Endothelial cell of umbilical vein (primary cell): ENCODE measurements around the gene ASIC4. TPM values are rescaled to one million over a fixed set of nuclear protein-coding genes. Genes with fewer than 3 reads are reported as not detected.
A peak's percentile ranks its signal among the peaks of the same experiment; 100 is the strongest.

ENCODE experiments used
- BruUV-seq: library from RNA; stranded (reverse); fragments of 400-500 nt; replicated peaks from 2 replicates; lab custom pipeline; 2021; lab: Mats Ljungman, UMichigan
- CTCF ChIA-PET: fragments of 300-600, 350-600 bp; sonication (Branson Sonifier 250); formaldehyde crosslinking; loops from one replicate; lab custom pipeline; 2021; ENCODE audit warnings: antibody characterized with exemption, inconsistent platforms; lab: Charles Lee
- POLR2A ChIA-PET: fragments of 300-600, 350-600 bp; sonication (Branson Sonifier 250); formaldehyde crosslinking; loops from one replicate; lab custom pipeline; 2021; ENCODE audit warnings: antibody characterized with exemption, inconsistent platforms; lab: Charles Lee
- DNase-seq: peaks from one replicate; pipeline ENCODE4 v3.0.0-alpha.2; 2011; ENCODE audit warnings: low read depth, low spot score
- FAIRE-seq: peaks from 2 replicates; lab custom pipeline; 2011; peaks lifted over from hg19 to GRCh38; lab: Jason Lieb, UNC
- H2AFZ ChIP-seq: 2 replicates; pipeline ENCODE4 v1.6.0; 2012; ENCODE audit warnings: low read depth, low read length, control low read depth, inconsistent platforms
- H3K27ac ChIP-seq: 2 replicates; pipeline ENCODE4 v1.5.1; 2011; ENCODE audit warnings: low read depth, mild to moderate bottlenecking, control low read depth, low read length, moderate library complexity; ENCODE audit not compliant: insufficient read depth
- H3K27me3 ChIP-seq, 2 experiments: 2 replicates each; pipeline versions ENCODE4 v1.6.0 to v1.6.1; 2011; ENCODE audit warnings: low read length in 2 of 2, mixed read lengths in 1 of 2; ENCODE audit not compliant: control insufficient read depth in 2 of 2, insufficient read depth in 2 of 2
- H3K36me3 ChIP-seq, 2 experiments: 2 replicates in 1 of 2; 3 replicates in 1 of 2; pipeline ENCODE4 v1.5.1; 2011; ENCODE audit warnings: low read length in 2 of 2, mild to moderate bottlenecking in 1 of 2, moderate library complexity in 1 of 2; ENCODE audit not compliant: control insufficient read depth in 2 of 2, insufficient read depth in 2 of 2; ENCODE audit errors: extremely low read depth in 1 of 2
- H3K4me1 ChIP-seq: 3 replicates; pipeline ENCODE4 v1.5.1; 2011; ENCODE audit warnings: mild to moderate bottlenecking, low read length; ENCODE audit not compliant: control insufficient read depth, insufficient read depth; ENCODE audit errors: extremely low read depth
- H3K4me2 ChIP-seq: 2 replicates; pipeline ENCODE4 v1.6.1; 2011; ENCODE audit warnings: low read length, control low read depth, mixed read lengths; ENCODE audit not compliant: insufficient read depth
- H3K4me3 ChIP-seq, 3 experiments: fragments of 200-600 bp in 1 of 3; sonication (generic), shearing (Covaris generic) in 1 of 3; replicated peaks in 1 of 3; 2 replicates each; pipeline ENCODE4 v1.5.1; 2011 to 2016; ENCODE audit warnings: control low read depth in 3 of 3, low read length in 3 of 3, mild to moderate bottlenecking in 2 of 3, inconsistent platforms in 1 of 3, low read depth in 1 of 3, moderate library complexity in 1 of 3; ENCODE audit not compliant: insufficient read depth in 1 of 3
- H3K79me2 ChIP-seq: 2 replicates; pipeline ENCODE4 v1.6.0; 2012; ENCODE audit warnings: low read length, inconsistent platforms; ENCODE audit not compliant: control insufficient read depth, insufficient read depth
- H3K9ac ChIP-seq: replicated peaks from 2 replicates; pipeline ENCODE3; 2011; ENCODE audit warnings: low read length, control low read depth; ENCODE audit not compliant: insufficient read depth; ENCODE audit errors: extremely low read depth
- H3K9me1 ChIP-seq: replicated peaks from 3 replicates; pipeline ENCODE4 v1.6.0; 2011; ENCODE audit warnings: mild to moderate bottlenecking, low read length; ENCODE audit not compliant: control insufficient read depth, insufficient read depth; ENCODE audit errors: extremely low read depth
- H3K9me3 ChIP-seq: replicated peaks from 2 replicates; pipeline ENCODE4 v1.5.1; 2012; ENCODE audit warnings: low read length, inconsistent platforms; ENCODE audit not compliant: control insufficient read depth, insufficient read depth
- H4K20me1 ChIP-seq: replicated peaks from 2 replicates; pipeline ENCODE3; 2011; ENCODE audit warnings: mild to moderate bottlenecking, low read length; ENCODE audit not compliant: control insufficient read depth, insufficient read depth; ENCODE audit errors: extremely low read depth
- CTCF ChIP-seq, 2 donors: IDR thresholded peaks; 1 replicate in 1 of 2; 2 replicates in 1 of 2; pipeline ENCODE4 v1.5.1; 2011; ENCODE audit warnings: low read length in 2 of 2, mild to moderate bottlenecking in 2 of 2, moderate library complexity in 2 of 2, control low read depth in 1 of 2, inconsistent platforms in 1 of 2, low read depth in 1 of 2; ENCODE audit not compliant: insufficient read depth in 1 of 2; ENCODE audit errors: extremely low read depth in 1 of 2
- EZH2 ChIP-seq: IDR thresholded peaks from 2 replicates; pipeline ENCODE4 v1.6.1; 2012; ENCODE audit warnings: borderline replicate concordance, low read depth, mild to moderate bottlenecking, moderate library complexity, low read length, inconsistent platforms; ENCODE audit not compliant: severe bottlenecking
- GATA2 ChIP-seq: IDR thresholded peaks from 2 replicates; pipeline ENCODE4 v1.7.0; 2011; ENCODE audit warnings: low read depth, mild to moderate bottlenecking, moderate library complexity, mixed read lengths, low read length; ENCODE audit not compliant: insufficient read length, insufficient read depth
- JUN ChIP-seq: IDR thresholded peaks from 2 replicates; pipeline ENCODE4 v1.6.1; 2011; ENCODE audit warnings: borderline replicate concordance, low read depth; ENCODE audit not compliant: insufficient read length, insufficient read depth
- MYC ChIP-seq: IDR thresholded peaks from one replicate; pipeline ENCODE4 v1.6.1; 2011; ENCODE audit warnings: mild to moderate bottlenecking, low read depth, low read length
- POLR2A ChIP-seq: IDR thresholded peaks from 2 replicates; pipeline ENCODE4 v1.6.1; 2012; ENCODE audit warnings: low read depth, mild to moderate bottlenecking, control low read depth, low read length
- POLR2AphosphoS5 ChIP-seq: IDR thresholded peaks from 2 replicates; pipeline ENCODE4 v1.6.1; 2012; ENCODE audit warnings: low read depth, mild to moderate bottlenecking, control low read depth, low read length, moderate library complexity; ENCODE audit not compliant: insufficient read depth
- dilution Hi-C: fragments of 300-500 bp; cut with MboI; formaldehyde crosslinking; loops from one replicate; pipeline ENCODE4 v1.15.0; 2019; ENCODE audit warnings: low sequenced_read_pairs; ENCODE audit not compliant: extremely low pct_ligation_motif_present
- intact Hi-C: fragments of 100-400 bp; cut with micrococcal nuclease; formaldehyde crosslinking; loops from one replicate; pipeline ENCODE4 v1.10.0; 2022
- polyA plus RNA-seq, 4 experiments: library from polyadenylated mRNA; depleted of rRNA in 3 of 4; stranded (reverse) in 3 of 4; unstranded in 1 of 4; fragments of >200 nt; gene quantifications; 2 replicates each; pipeline versions ENCODE4 v1.2.1 to v1.2.3, GENCODE V29; 2011 to 2012; ENCODE audit warnings: missing spikeins in 1 of 4
- total RNA-seq: library from RNA; stranded (reverse); gene quantifications from 2 replicates; pipeline ENCODE4 v1.2.3, GENCODE V29; 2021
- TF ChIP-seq, protein P1 (sequence below): IDR thresholded peaks from 2 replicates; pipeline ENCODE4 v1.6.1; 2011; ENCODE audit not compliant: insufficient read depth, insufficient read length

ASIC4 gene
- total and polyA plus RNA-seq, 2 donors (not counting 3 experiments of a cell fraction or from before 2014, with no cell fraction given): not detected

- dilution Hi-C loops: no loop called here
- peak; percentile 60 for DNase-seq
- Histone ChIP-seq H3K4me1 (no peaks in the 10 kb centered on the region), H3K4me2 (no peak overlapping the region), H3K9me3 (no peaks in the 10 kb centered on the region), H3K4me3 (peak overlapping the region in 1 of 3 experiments; percentile 1), H3K9me1 (no peaks in the 10 kb centered on the region), H3K27me3 (peaks cover 42 to 43% of the 10 kb centered on the region in 2 experiments), H3K36me3 (peaks cover 0 to 14% of the 10 kb centered on the region in 2 experiments), H3K27ac (no peak overlapping the region), H3K9ac (no peak overlapping the region), H4K20me1 (no peaks in the 10 kb centered on the region), H2AFZ (no peak overlapping the region), H3K79me2 (no peaks in the 10 kb centered on the region)
- no TSS peak for BruUV-seq
- CTCF ChIA-PET: interaction anchor here (0.6 to 5.0 kb wide), 33 partner anchors 9 to 406 kb away, joined by 3 to 151 read pairs (median 5); partner anchors contain the start of genes CHPF, DES, DNPEP and GMPPA
- POLR2A ChIA-PET: interaction anchor here (0.5 to 1.0 kb wide), 2 partner anchors 11 to 156 kb away, joined by 3 to 20 read pairs; partner anchors contain the start of gene GMPPA
- peak; percentile 86 for FAIRE-seq
- TF ChIP-seq JUN (no peak), GATA2 (no peak), EZH2 (peak; percentile 18), POLR2AphosphoS5 (no peak), POLR2A (no peak), MYC (no peak), CTCF (IDR thresholded peaks at IDR 0.05; ENCODE audit: extremely low read depth in 1 of 2, insufficient read depth in 1 of 2, low read depth in 1 of 2, low read length in 2 of 2) (peak; percentile 68 to 84)
- TF ChIP-seq, protein P1, sequence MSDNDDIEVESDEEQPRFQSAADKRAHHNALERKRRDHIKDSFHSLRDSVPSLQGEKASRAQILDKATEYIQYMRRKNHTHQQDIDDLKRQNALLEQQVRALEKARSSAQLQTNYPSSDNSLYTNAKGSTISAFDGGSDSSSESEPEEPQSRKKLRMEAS: no peak
- intact Hi-C loops: loop anchor here (1.0 to 2.0 kb wide), 3 partner anchors 11 to 15 kb away; partner anchors contain the start of gene GMPPA
Observed at GRCh38 chr2:219509780-219510511, 4.3 kb upstream of the ASIC4 start.
